ENCODE data around the gene HES4.
"Not testable (repeated sequence)": the region's sequence is repeated elsewhere in the genome, so short reads cannot be mapped to it uniquely, and the experiment has no call there.

The HES4 gene

DNA sequence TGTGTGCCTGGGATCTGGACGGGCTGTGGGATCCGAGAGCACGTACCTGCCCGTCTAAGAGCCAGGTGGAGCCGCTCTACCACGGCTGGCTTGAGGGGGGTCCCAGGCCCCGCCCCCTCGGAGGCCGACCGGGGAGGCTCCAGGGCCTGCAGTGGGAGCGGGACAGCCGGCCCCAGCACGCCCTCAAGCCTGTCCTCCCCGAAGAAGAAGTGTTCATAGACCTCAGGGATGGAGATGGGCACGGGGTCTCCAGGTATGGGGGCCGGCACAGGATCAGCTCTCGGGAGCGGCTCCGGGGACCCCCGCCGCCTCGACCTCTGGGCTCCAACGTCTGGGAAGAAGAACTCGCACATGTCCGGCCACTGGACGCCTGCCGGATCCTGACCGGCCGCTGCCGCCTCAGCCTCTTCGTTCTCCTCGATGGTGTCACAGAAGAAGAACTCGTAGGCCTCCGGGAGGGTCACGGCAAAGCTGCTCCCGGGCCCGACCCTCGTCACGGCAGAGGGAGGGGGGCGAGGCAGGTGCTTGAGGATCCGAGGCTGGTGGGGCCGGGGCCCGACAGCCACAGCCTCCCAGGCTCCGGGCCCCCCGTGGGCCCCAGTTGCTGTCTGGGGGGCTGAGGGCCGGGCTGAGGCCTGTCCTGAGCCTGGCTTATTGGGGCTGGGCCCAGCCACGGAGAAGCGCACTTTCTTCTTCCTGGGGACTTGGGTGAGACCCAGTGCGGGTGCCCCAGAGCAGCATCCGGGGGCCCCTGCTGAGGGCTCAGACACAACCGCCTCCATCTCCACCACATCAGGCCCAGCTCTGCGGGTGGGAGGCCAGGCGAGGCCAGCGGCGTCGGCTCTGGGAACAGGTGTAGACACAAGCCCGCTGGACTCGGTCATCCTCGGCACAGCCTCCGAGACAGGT lies 20.8 kb downstream of the HES4 start:
- no peak for DNase-seq

DNA sequence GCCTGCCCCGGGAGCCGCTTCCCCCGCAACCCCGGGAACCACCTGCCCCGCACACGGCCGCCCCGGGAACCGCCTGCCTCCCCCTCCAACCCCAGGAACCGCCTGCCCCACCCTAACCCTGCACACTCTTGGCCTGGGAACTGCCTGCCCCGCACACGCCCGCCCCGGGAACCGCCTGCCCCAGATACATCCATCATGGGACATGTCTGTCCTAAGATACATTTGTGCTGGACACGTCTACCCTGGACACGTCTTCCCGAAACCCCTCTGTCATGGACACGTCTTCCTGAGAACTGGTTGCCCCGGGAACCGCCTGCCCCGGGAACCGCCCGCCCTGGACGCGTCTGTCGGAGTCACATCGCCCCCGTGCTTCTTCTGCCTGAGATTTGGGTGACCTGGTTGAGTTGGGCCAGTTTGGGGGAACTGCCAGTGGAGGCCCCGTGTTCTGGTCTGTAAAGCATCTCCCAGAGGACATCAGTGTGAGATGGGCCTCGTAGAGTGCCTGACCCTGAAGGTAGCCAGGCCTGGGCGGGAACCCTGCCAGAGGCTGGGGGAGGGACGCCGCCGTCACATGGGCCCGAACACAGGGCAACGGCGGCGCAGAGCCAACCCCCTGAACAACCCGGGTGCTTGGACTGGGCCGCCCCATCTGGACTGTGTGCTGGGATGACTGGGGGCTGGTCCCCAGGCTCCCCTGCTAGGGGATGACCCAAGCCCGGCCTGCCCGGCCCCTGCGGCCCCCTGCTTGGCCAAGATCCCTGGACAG lies 21.6 kb downstream of the HES4 start:
- DNase-seq: no peak

DNA sequence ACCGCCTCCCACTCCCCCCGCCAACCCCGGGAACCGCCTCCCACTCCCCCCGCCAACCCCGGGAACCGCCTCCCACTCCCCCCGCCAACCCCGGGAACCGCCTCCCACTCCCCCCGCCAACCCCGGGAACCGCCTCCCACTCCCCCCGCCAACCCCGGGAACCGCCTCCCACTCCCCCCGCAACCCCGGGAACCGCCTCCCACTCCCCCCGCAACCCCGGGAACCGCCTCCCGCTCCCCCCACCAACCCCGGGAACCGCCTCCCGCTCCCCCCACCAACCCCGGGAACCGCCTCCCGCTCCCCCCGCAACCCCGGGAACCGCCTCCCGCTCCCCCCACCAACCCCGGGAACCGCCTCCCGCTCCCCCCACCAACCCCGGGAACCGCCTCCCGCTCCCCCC lies 23.1 kb downstream of the HES4 start:
- DNase-seq: not testable (repeated sequence)

DNA sequence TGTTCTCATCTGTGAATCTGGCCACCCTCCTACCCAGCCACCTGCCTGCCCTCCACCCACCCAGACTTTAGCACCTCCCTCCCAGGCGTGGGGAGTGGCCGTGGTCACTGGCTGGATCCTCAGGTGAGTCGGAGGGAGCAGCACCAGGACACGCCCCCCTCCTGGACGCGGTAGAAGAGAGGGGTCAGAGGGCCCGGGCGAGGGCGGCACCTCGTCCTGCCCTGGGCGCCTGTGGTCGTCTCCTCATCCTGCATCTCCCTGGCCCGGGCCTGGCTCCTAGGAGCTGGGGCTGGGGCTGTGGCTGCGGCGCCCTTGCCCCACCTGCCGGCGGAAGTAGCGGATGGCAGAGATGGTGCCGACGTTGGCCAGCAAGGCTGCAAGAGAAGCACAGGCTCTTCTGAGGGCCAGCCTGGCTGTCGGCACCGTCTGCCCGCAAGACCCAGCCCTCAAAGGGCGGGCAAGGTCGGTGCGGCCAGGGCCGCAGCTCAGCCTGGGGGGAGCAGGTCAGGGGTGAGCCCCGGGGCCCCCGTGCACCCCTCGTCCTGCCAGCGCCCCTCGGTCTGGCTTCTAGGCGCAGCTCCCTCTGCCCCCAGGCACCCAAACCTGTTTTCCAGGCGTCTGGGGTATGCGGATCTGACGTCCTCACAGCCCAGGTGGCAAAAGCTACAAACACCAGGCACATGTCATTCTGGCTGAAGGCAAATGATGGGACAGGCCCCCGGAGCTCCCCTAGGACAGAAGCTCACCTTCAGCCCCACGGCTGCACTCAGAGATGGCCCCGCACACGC lies 23.8 kb downstream of the HES4 start:
- DNase-seq: peak; percentile 46

DNA sequence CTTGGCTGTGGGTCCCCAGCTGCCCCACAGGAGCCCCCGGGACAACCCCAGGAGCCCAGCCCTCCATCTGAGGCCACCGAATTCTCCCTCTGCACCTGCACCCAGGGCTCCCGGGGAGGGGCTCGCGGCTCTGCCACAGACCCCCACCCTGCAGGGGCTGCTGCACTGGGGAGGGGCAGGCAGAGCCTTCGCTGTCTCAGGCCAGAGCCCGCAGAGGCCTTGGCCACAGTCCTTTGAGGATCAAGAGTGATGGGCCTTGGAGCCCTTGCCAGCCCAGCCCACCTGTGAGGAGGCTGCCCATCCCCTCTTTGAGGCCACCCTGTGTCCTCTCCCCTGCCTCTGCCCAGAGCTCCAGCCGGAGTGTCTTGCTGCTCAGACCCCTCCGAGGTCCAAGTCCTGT lies 24.5 kb downstream of the HES4 start:
- no peak for DNase-seq

DNA sequence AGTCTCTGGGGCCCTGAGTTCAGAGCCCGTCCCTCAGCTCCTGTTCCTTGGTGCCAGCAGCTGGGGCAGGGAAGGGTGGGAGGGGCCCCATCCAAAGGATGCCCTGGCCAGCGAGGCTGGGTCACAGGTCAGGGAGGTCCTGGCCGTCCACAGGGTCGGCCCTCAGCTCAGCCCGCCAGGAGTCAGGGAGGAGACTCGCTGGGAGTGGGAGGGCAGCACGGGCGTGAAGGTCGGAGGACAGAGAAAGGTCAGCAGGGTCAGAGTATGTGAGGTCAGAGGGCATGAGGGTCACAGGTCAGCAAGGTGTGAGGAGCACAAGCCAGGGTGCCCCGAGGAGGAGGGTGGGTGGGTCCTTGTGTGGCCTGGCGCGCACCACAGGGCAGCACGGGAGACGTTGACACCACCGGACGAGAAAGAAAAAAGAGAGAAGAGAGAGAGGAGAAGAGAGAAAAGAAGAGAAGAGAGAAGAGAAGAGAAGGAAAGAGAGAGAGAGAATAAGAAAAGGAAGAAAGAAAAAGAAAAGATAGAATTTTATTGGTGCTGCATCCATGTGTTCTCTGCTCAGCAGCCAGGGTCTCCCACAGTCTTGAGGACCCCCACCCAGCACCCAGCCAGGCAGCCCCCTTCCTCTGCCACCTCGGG lies 25.1 kb downstream of the HES4 start:
- DNase-seq: no peak

DNA sequence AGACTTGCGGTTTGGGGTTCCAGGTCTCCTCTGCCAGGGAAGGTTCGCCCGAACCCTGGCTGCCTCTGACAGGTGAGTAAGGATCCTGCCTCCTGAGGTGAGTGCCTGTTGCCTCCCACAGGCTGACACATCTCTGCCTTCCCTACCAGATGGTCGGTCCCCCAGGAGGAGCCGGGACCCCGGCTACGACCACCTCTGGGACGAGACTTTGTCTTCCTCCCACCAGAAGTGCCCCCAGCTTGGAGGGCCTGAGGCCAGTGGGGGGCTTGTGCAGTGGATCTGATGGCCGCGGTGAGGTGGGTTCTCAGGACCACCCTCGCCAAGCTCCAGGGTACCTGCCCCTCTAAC lies 25.6 kb downstream of the HES4 start:
- DNase-seq: no peak

DNA sequence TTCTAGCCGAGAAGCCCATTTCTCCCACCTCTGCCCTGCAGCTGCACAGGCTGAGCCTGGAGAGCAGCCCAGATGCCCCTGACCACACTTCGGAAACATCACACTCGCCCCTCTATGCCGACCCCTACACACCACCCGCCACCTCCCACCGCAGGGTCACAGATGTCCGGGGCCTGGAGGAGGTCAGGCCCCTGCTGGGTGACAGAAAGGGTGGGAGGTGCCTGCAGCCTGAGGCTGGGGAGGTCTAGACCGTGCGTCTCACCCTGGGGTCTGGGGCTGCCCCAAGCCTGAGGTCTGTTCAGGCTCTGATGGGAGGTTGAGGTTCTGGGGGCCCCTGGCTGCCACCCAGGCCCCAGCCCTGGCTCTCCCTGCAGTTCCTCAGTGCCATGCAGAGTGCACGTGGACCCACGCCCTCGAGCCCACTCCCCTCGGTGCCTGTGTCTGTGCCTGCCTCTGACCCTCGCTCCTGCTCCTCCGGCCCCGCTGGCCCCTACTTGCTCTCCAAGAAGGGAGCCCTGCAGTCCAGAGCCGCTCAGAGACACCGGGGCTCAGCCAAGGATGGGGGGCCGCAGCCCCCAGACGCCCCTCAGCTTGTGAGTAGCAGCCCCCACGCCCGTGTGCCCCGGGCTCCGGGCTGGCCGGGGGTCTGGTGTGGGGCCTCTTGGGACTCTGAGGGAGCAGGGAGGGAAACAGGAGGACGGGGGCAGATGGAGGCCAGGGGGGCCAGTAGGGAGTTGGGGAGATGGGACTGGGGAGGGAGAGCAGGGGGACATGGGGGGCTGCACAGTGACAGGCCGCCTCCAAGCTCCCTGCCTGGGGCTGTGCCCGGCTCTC lies 26.2 kb downstream of the HES4 start:
- DNase-seq: no peak

DNA sequence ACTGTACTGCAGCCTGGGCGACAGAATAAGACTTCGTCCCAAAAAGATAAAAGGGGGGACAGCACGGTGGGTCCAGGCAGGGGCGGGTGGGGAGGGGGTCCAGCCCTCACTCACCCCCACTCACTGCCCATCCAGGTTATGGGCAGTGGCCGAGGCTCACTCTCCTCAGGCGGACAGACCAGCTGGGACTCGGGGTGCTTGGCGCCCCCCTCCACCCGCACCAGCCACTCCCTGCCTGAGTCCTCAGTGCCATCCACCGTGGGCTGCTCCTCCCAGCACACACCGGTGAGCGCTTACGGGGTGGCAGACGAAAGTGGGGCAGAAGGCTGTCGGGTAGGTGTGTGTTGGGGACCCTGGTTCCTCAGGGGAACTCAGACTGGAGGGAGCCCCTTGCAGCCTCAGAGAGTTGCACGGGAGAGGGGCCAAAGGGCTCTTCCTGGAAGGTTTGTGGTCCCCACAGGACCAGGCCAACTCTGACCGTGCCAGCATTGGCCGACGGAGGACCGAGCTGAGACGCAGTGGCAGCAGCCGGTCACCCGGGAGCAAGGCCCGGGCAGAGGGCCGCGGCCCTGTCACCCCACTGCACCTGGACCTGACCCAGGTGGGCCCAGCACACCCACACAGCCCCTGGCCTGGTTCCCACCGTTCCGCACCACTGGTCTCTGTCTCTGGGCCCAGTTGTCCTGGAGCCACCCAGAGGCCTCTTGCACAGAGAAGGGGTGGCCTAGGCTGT lies 27.0 kb downstream of the HES4 start:
- DNase-seq: no peak

DNA sequence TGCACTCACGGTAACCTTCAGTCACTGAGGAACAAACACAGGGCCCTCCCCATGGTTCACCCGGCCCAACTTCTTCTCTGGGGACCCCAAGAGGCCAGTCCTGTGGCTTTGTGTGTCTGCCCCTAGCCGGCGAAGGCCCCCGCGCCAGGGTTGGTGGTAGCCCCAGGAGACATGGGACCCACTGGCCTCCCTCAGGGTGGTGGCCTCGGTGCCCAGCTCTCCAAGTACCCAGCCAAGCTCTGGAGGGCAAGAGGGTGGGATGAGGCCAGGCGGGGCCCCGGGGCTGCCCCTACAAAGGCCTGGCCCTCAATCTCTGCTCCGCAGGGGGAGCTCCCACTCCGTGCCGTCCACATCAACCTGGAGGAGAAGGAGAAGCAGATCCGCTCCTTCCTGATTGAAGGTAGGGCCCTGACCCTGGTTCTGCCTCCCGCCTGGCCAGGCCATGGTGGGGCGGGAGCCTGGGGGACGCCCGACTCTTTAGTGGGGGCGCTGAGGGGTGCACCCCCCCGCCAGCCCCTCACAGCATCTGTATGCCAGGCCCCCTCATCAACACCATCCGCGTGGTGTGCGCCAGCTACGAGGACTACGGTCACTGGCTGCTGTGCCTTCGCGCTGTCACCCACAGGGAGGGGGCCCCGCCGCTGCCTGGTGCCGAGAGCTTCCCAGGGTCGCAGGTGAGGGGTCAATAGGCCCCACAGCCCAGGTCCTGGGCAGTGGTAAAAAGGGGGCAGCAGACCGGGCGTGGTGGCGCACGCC lies 28.0 kb downstream of the HES4 start:
- no peak for DNase-seq

DNA sequence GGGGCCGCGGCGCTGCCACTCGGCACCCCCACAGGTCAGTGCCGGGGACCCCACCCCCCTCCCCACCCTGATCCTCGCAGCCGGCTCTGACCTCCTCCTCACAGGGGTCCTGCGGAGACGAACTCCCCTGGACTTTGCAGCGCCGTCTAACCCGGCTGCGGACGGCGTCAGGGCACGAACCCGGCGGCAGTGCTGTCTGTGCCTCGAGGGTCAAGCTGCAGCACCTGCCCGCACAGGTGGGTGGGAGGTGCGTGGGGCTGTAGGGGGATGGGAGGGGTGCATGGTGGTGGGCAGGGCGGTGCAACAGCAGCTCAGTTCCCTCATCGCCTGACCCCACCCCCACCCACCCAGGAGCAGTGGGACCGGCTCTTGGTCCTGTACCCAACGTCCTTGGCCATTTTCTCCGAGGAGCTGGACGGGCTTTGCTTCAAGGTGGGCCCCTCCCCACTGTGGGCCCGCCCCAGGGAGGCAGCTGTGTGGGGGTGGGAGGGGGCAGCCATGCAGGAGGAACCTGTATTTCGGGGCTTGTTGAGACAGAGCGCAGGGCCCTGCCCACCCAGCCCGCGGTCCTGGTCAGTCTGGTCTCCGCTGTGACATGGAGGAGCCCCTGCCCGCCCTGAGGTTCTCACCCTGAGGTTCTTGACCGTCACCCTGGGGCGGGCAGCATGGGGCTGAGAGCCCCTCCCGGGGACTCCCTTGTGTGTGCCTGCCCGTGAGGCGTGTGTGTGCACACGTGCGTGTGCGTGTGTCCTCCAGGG lies 28.7 kb downstream of the HES4 start:
- DNase-seq: no peak

DNA sequence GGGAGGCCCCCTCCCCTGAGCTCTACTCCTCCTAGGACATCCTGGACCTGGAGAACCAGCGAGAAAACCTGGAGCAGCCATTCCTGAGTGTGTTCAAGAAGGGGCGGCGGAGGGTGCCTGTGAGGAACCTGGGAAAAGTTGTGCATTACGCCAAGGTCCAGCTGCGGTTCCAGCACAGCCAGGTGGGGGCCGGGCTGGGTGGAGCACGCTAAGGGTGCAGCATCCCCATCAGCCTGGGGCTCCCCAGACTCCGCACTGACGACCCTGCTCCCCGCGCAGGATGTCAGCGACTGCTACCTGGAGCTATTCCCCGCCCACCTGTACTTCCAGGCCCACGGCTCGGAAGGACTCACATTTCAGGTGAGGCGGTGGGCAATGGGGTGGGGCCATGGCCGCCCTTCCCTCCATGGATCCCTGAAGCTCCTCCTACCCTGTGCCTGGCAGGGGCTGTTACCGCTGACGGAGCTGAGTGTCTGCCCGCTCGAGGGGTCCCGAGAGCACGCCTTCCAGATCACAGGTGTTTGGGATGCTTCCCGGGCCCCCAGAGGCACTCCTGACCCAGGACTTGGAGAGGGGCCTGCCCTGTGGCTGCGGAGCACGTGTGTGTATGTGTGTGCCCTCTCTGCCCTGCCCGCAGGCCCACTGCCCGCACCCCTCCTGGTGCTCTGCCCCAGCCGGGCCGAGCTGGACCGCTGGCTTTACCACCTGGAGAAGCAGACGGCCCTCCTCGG lies 29.5 kb downstream of the HES4 start:
- no peak for DNase-seq

DNA sequence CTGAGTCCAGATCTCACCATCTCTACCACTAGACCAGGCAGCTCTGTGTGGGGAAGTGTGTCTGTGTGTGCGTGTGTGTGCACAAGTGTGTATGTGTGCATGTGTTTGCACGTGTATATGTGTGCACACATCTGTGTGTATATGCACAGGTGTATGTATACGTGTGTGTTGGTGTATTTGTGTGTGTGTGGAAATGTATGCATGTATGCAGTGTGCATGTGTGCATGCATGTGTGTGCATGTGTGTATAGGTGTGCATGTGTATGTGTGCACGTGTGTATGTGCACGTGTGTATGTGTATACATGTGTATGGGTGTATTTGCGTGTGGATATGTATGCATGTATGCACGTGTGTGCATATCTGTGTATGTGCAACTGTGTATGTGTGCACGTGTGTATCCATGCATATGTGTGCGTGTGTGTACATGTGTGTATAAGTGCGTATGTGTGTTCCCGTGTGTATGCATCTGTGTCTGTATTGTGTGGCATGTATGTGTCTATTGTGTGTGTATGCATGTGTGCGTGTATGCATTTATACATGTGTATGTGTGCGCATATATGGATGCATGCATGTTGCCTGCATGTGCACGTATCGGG lies 30.5 kb downstream of the HES4 start:
- no peak for DNase-seq

DNA sequence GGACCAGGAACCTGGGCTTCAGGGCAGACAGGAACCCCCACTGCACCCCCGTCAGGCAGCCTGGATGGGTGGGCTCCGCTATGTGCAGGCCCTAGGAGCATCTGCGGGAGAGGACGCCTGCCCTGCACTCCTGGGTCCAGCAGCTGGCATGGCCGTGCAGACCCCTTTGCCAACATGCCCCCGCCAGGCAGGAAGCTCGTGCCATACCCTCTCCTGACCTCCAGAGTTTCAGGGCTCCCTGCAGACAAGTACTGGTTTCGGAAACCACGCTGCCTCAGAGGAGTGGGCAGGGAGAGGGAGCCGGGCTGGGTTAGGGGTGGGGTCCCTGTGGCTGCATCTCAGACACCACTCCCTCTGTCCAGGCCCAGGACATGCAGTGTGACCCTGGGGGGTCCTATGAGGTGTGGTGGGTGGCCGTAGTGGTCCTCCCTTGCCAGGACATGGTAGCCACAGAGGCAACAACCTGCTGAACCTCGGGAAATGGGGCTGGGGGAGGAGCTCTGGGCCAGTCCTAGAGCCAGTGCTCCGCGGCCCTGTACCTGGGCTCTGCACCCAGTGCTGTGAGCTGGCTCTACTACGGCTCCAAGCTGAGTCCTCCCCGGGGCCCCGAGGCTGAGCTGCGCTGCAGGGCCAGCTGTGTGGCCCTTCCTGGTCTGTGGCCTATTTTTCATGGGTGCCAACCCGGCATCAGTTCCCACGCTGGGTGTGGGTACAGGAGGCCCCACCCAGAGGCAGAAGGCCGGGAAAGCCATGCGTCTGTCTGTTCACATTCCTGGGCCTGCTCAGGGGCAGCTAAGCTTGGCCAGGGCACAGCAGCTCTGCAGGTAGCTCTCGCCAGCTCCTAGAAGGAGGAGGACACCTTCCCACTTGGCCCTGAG lies 32.2 kb downstream of the HES4 start:
- no peak for DNase-seq

DNA sequence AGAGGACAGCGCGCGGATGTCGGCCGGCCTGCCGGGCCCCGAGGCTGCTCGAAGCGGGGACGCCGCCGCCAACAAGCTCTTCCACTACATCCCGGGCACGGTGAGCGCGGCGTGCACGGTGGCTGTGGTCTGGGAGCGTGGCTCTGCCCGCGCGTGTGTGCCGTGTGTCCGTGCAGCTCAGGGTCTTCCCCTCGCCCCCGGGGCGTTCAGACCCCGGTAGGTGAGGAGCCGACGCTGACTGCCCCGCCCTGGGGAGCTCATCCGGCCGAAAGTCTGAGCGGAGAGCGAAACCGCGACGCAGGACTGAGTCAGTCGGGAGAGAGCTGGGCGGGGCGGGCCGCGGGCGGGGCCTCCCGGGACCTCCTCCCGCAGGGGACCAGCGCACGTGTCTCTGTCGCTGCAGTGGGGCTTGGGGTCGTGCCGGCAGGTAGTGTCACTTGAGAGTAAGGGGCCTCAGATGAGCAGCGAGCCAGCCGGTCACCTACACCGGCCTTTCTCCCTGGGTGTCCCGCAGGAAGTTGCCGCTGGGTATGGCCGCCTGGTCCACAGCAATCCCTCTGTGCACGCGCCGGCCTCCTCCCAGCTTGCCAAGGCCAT lies 33.1 kb downstream of the HES4 start:
- peak; percentile 86 for DNase-seq

DNA sequence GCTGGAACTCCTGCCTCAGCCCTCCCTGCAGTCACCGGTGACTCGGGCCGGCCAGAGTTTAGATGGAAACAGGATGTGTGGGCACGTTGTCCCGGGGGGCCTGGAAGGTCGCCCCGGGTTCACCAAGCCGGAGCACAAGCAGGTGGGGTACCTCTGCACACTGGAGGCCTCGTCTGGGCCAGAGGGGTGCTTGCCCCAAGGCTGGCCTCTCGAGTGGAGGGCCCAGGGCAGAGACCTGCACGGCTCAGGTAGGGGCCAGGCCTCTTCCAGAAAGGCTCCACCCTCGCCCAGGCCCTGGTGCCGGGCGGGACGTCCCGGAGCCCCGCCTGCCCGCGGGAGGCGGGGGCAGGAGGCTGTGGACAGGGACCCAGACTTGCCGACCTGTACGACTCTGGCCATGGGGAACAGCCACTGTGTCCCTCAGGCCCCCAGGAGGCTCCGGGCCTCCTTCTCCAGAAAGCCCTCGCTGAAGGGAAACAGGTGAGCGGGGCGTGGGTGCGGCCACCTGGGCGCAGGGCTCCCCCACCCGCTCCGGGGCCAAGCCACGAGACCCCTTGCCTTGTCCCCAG lies 33.7 kb downstream of the HES4 start, which contains the start of gene PLEKHN1:
Gene PLEKHN1, plus strand, starts transcription at position 348 of the 569 bp plus-strand sequence. Its CDS starts 50 bp downstream, at position 398.
- DNase-seq: no peak
